Common myeloid progenitor, CD34-positive (primary cell): Measurements from ENCODE around the gene CTTN.

Experiments
- CTCF ChIA-PET: fragments of 350-600 bp; sonication (Branson Sonifier 250); formaldehyde crosslinking; loops from one replicate; lab custom pipeline; 2021; ENCODE audit warnings: antibody characterized with exemption; lab: Charles Lee
- POLR2A ChIA-PET: fragments of 350-600 bp; sonication (Branson Sonifier 250); formaldehyde crosslinking; loops from one replicate; lab custom pipeline; 2021; ENCODE audit warnings: antibody characterized with exemption; lab: Charles Lee
- DNase-seq, 3 donors: peaks; one replicate each; pipeline versions ENCODE4 v3.0.0 to v3.0.0-alpha.2; 2013
- H3K27ac ChIP-seq, 2 experiments: 1 replicate in 1 of 2; 2 replicates in 1 of 2; pipeline ENCODE4 v1.7.0; 2013; ENCODE audit warnings: inconsistent platforms in 2 of 2, low read length in 2 of 2, mild to moderate bottlenecking in 2 of 2, low read depth in 1 of 2, moderate library complexity in 1 of 2; ENCODE audit not compliant: severe bottlenecking in 2 of 2, insufficient read depth in 1 of 2, poor library complexity in 1 of 2
- H3K27me3 ChIP-seq, 5 experiments: replicated peaks in 2 of 5; 1 replicate in 3 of 5; 2 replicates in 2 of 5; pipeline versions ENCODE4 v1.6.1 to v1.7.0; 2013; ENCODE audit warnings: low read length in 4 of 5, mild to moderate bottlenecking in 2 of 5, moderate library complexity in 2 of 5, inconsistent platforms in 1 of 5; ENCODE audit not compliant: insufficient read depth in 5 of 5, control insufficient read depth in 4 of 5
- H3K36me3 ChIP-seq, 4 experiments: 1 replicate in 2 of 4; 2 replicates in 2 of 4; pipeline versions ENCODE4 v1.6.1 to v1.7.0; 2013; ENCODE audit warnings: low read length in 3 of 4, control low read depth in 1 of 4, mild to moderate bottlenecking in 1 of 4; ENCODE audit not compliant: control insufficient read depth in 4 of 4, insufficient read depth in 4 of 4
- H3K4me1 ChIP-seq, 4 experiments: 1 replicate in 3 of 4; 2 replicates in 1 of 4; pipeline versions ENCODE4 v1.6.1 to v1.7.1; 2013; ENCODE audit warnings: low read length in 3 of 4, mild to moderate bottlenecking in 3 of 4, control low read depth in 1 of 4, inconsistent platforms in 1 of 4, moderate library complexity in 1 of 4; ENCODE audit not compliant: control insufficient read depth in 4 of 4, insufficient read depth in 4 of 4; ENCODE audit errors: control extremely low read depth in 1 of 4
- H3K4me3 ChIP-seq, 7 experiments: 1 replicate in 4 of 7; 2 replicates in 3 of 7; pipeline versions ENCODE4 v1.5.1 to v1.7.0; 2013; ENCODE audit warnings: mild to moderate bottlenecking in 7 of 7, low read length in 6 of 7, moderate library complexity in 6 of 7, inconsistent platforms in 2 of 7, low read depth in 2 of 7, control low read depth in 1 of 7; ENCODE audit not compliant: insufficient read depth in 4 of 7, control insufficient read depth in 1 of 7; ENCODE audit errors: extremely low read depth in 1 of 7
- H3K9me3 ChIP-seq, 5 experiments: 1 replicate in 4 of 5; 2 replicates in 1 of 5; pipeline versions ENCODE4 v1.6.1 to v1.7.1; 2013; ENCODE audit warnings: low read length in 4 of 5, mild to moderate bottlenecking in 2 of 5, inconsistent platforms in 1 of 5, low read depth in 1 of 5, moderate library complexity in 1 of 5; ENCODE audit not compliant: control insufficient read depth in 4 of 5, insufficient read depth in 2 of 5; ENCODE audit errors: control extremely low read depth in 1 of 5
- WGBS: methylation state at CpG from one replicate; pipeline ENCODE4 v1.1.5; 2013; ENCODE audit not compliant: insufficient coverage; 5-methylcytosine and 5-hydroxymethylcytosine counted together

Gene CTTN

GRCh38 chr11:70433038-70433437 is 34.7 kb downstream of the CTTN start:
- Histone ChIP-seq H3K4me3 (no peak overlapping the region), H3K9me3 (no peaks in the 10 kb centered on the region), H3K27ac (no peak overlapping the region), H3K36me3 (no peaks in the 10 kb centered on the region), H3K27me3 (peaks cover 0 to 8% (median 0%) of the 10 kb centered on the region in 5 experiments), H3K4me1 (peaks cover 0 to 31% (median 17%) of the 10 kb centered on the region in 4 experiments)
- no peak for DNase-seq
- ChIA-PET CTCF (interaction anchor here (1.4 kb wide), 2 partner anchors 18 to 34 kb away, joined by 4 to 5 read pairs; no protein-coding TSS in a partner anchor), POLR2A (no interaction called here)
- WGBS = 93% methylated on average over 20 of the region's 20 CpGs

DNA sequence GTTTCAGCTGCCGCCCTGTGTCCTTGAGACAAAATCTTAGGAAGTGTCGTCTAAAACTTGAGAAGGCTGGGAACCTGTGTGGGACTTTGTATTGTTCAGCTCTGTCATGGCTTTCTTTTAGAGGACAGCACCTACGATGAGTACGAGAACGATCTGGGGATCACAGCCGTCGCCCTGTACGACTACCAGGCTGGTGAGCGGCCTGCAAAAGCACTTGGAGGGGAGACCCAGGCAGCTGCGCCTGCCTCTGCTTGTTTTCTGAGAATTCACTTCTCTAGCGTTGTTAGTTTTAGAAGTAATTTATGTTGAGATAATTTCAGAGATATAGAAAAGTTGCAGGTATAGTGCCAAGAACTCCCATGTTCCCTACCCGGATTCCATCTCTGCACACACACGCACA is 35.2 kb downstream of the CTTN start:
- ChIA-PET CTCF (no interaction called here), POLR2A (no interaction called here)
- Histone ChIP-seq H3K9me3 (no peaks in the 10 kb centered on the region), H3K36me3 (no peaks in the 10 kb centered on the region), H3K27me3 (peaks cover 0 to 8% (median 0%) of the 10 kb centered on the region in 5 experiments), H3K27ac (no peak overlapping the region), H3K4me3 (no peak overlapping the region), H3K4me1 (peaks cover 0 to 31% (median 17%) of the 10 kb centered on the region in 4 experiments)
- WGBS = 96% methylated on average over 12 of the region's 13 CpGs
- DNase-seq = no peak

DNA sequence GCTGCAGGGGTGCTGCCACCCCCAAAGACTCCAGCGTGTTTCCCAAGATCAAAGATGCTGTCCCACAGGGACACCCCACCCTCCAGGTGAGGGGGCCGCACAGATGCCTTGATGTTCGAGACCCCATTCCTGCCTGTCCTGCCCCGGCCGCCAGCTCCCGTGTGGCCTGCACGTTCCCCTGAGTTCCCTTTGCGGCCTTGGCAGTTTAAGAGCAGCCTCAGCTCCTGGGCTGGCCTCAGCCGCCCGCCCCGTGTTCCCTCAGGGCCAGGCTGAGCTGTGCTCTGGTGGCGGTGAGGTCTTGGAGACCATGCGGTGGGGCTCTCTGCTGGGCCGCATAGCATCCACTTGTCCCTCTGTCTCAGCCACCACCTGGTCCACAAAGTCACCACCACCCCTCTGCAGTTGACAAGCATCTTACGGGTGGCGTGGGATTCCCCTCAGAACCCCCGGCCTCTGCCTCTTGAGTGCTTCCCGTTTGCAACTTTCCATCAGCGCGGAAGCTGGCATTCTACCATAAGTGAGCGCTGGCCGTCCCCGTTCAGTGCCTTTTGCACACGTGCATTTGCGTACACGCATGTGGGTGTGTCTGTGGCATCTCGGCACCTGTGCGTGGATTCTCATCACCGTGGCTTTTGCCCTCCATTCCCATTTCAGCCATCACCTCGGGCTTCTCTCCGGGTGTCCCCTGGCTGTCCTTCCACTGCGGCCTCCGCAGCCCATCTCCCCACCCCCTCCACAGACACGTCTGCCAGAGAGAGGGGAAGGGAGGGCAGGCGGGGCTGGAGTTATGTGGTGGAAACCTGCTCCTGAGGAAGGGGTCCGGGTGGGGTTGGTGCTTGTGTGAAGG is 35.9 kb downstream of the CTTN start:
- H3K27me3 ChIP-seq = peaks cover 0 to 8% (median 0%) of the 10 kb centered on the region in 5 experiments
- no peak overlapping the region for H3K27ac ChIP-seq
- DNase-seq = no peak
- H3K4me1 ChIP-seq = peaks cover 0 to 31% (median 17%) of the 10 kb centered on the region in 4 experiments
- WGBS = 93% methylated on average over 29 of the region's 36 CpGs
- POLR2A ChIA-PET = no interaction called here
- CTCF ChIA-PET = no interaction called here
- H3K4me3 ChIP-seq = no peak overlapping the region
- no peaks in the 10 kb centered on the region for H3K9me3 ChIP-seq
- no peaks in the 10 kb centered on the region for H3K36me3 ChIP-seq

DNA sequence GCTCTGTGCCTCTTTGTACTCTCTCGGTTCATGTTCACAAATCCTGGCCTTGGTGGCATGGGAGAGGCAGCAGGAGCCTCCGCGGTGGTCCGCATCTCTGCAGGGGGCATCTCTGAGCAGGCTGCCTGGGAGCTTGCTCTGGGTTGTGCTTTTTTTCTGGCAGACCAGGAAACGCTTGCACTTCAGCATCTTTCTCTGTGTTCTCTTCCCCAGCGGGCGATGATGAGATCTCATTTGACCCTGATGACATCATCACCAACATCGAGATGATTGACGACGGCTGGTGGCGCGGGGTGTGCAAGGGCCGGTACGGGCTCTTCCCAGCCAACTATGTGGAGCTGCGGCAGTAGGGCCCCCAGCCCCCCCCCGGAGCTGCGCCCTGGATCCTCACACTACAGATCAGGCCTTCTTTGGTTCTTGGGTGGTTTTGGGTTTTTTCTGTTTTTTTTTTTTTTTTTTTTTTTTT is 36.5 kb downstream of the CTTN start:
- Histone ChIP-seq H3K4me3 (no peak overlapping the region), H3K27me3 (peaks cover 0 to 8% (median 0%) of the 10 kb centered on the region in 5 experiments), H3K27ac (no peak overlapping the region), H3K36me3 (no peaks in the 10 kb centered on the region), H3K4me1 (peaks cover 0 to 26% (median 16%) of the 10 kb centered on the region in 4 experiments), H3K9me3 (no peaks in the 10 kb centered on the region)
- DNase-seq = no peak
- ChIA-PET POLR2A (no interaction called here), CTCF (no interaction called here)
- 94% methylated on average over 14 of the region's 17 CpGs for WGBS

DNA sequence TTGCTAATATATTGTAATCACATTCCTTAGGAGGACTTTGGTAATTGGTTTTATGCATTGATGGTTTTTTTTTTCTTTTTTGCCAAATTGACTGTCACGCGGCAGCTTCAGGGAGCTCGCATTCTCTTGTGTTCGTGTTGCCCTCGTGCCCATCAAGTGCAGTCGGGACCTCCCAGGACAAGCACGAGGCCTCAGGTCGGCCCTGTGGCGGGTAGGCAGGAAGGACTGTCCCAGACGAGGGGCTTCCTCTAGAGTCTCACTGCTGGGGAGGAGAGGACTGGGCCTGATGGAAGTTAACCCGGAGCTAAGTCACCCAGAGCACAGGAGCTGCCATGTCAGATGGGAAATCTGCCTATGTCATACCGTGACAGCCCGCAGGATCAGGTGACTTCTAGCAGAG is 37.0 kb downstream of the CTTN start:
- Histone ChIP-seq H3K27ac (no peak overlapping the region), H3K36me3 (no peaks in the 10 kb centered on the region)
- POLR2A ChIA-PET = no interaction called here

DNA sequence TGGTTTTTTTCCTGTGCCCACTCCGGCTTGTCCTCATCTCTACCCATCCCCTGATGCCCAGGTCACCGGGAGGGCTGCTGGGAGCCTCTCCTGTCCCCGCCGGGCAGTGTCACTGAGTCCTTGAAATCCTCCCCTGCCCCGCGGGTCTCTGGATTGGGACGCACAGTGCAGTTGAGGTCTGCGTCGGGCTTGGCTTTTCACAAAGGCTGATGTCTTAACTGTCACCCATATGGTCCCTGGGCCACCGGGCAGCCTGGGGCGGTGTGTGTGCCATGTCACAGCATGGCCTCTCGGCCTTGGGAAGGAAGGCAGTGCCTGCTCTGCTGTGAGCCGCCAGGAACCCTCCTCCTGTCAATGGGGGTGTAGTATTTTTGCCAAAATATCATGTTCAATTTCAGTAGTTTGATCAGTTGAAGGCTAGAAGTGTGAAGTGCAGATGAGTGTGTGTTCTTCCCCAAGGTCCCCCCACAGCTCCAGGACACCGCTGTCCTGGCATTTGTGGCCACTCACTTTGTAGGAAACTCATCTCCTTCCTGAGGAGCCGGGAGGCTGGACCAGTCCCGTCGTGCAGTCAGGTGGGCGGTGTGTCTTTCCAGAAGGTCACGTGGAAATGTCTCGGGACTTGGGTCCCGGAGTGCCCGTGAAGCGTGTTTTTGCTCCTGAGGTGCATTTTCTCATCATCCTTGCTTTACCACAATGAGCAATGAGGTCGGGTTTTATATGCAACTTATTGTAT is 37.6 kb downstream of the CTTN start:
- H3K36me3 ChIP-seq = no peaks in the 10 kb centered on the region
- no peak overlapping the region for H3K4me3 ChIP-seq
- H3K9me3 ChIP-seq = no peaks in the 10 kb centered on the region
- ChIA-PET CTCF (interaction anchor here (1.3 kb wide), 1 partner anchor 14 kb away, joined by 4 read pairs; no protein-coding TSS in a partner anchor), POLR2A (no interaction called here)
- no peak for DNase-seq
- H3K4me1 ChIP-seq = peaks cover 0 to 15% (median 11%) of the 10 kb centered on the region in 4 experiments
- H3K27me3 ChIP-seq = peaks cover 0 to 8% (median 0%) of the 10 kb centered on the region in 5 experiments
- WGBS = 97% methylated on average over 23 of the region's 24 CpGs
- no peak overlapping the region for H3K27ac ChIP-seq

More for the DNA sequence above, 37.0 kb downstream of the CTTN start:
- Histone ChIP-seq H3K4me1 (peaks cover 0 to 21% (median 12%) of the 10 kb centered on the region in 4 experiments), H3K27me3 (peaks cover 0 to 8% (median 0%) of the 10 kb centered on the region in 5 experiments), H3K4me3 (no peak overlapping the region), H3K9me3 (no peaks in the 10 kb centered on the region)
- WGBS = 100% methylated on average over 3 of the region's 13 CpGs
- CTCF ChIA-PET = no interaction called here
- DNase-seq = no peak
